ENCODE measurements around the gene SLC33A1. TPM values are rescaled to one million over a fixed set of nuclear protein-coding genes. Genes with fewer than 3 reads are reported as not detected.
"Not testable (repeated sequence)": the region's sequence is repeated elsewhere in the genome, so short reads cannot be mapped to it uniquely, and the experiment has no call there.

Gene SLC33A1
- total RNA-seq, 2 experiments from 2014 or later, result 20.9 to 26.4 TPM

DNA sequence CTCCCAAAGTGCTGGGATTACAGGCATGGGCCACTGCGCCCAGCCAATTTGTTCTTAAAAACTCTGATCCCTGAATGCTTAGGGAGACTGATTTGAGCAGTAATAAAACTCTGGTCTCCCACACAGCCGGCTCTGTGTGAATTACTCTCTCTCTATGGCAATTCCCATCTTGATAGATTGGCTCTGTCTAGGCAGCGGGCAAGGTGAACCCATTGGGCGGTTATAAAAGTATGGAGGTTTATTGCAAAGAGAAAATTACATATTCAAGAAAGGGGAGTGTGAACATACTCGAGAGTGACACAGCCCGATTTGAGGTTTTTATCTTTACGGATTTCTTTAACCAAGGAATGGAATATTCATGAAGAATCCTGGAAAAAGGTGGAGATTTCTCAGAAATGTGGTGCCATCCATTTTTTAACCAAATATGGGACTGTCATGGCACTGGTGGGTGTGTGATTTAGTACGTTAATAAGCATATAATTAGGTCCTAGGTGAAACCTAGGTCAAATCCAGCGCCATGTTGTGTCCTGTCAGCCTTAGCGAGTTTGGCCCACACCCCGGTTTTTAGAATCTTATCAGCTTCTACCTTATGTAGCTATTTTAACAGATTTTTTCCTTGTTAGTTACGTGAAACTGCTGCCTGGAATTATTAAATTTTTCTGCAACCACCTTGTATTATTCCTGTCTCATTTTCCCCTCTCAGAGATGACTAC is 9.0 kb upstream of the SLC33A1 start:
- Histone ChIP-seq H2AFZ (ENCODE audit: low read length) (peak overlapping the region; percentile 55; the same call in 1 of the 2 replicates), H3K36me3 (ENCODE audit: insufficient read depth, low read length) (no peaks in the 10 kb centered on the region), H3K27ac (ENCODE audit: low read depth, low read length, poor library complexity, severe bottlenecking) (no peak overlapping the region), H4K20me1 (ENCODE audit: insufficient read depth, low read length) (no peaks in the 10 kb centered on the region), H3K4me2 (ENCODE audit: low read length) (no peak overlapping the region), H3K79me2 (ENCODE audit: insufficient read depth, low read depth, low read length) (no peaks in the 10 kb centered on the region), H3K4me1 (ENCODE audit: insufficient read depth, low read length, poor library complexity, severe bottlenecking) (no peaks in the 10 kb centered on the region), H3K9me2 (ENCODE audit: insufficient read depth, low read length) (no peaks in the 10 kb centered on the region), H3K9me3 (ENCODE audit: low read length) (peaks cover 6% of the 10 kb centered on the region; the same call in 1 of the 2 replicates), H3K4me3 (ENCODE audit: low read depth, low read length, poor library complexity, severe bottlenecking) (no peak overlapping the region)
- intact Hi-C loops (cut with micrococcal nuclease; ENCODE audit: unreplicated experiment), result loop anchor here (10.0 kb wide), 1 partner anchor 508 kb away; no protein-coding TSS in a partner anchor
- BruUV-seq (replicated peaks), result no TSS peak
- TF ChIP-seq, protein P1, sequence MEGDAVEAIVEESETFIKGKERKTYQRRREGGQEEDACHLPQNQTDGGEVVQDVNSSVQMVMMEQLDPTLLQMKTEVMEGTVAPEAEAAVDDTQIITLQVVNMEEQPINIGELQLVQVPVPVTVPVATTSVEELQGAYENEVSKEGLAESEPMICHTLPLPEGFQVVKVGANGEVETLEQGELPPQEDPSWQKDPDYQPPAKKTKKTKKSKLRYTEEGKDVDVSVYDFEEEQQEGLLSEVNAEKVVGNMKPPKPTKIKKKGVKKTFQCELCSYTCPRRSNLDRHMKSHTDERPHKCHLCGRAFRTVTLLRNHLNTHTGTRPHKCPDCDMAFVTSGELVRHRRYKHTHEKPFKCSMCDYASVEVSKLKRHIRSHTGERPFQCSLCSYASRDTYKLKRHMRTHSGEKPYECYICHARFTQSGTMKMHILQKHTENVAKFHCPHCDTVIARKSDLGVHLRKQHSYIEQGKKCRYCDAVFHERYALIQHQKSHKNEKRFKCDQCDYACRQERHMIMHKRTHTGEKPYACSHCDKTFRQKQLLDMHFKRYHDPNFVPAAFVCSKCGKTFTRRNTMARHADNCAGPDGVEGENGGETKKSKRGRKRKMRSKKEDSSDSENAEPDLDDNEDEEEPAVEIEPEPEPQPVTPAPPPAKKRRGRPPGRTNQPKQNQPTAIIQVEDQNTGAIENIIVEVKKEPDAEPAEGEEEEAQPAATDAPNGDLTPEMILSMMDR (conservative IDR thresholded peaks at IDR 0.05; ENCODE audit: low read length), result no peak
- no peak for TF ChIP-seq EZH2phosphoT487 (IDR thresholded peaks at IDR 0.05; ENCODE audit: borderline replicate concordance, low read depth, low read length)
- ChIA-PET CTCF (ENCODE audit: unreplicated experiment) (no interaction called here), POLR2A (interaction anchor here (0.7 to 0.8 kb wide), 4 partner anchors 16 to 869 kb away, joined by 4 to 6 read pairs (median 4); no protein-coding TSS in a partner anchor)
- DNase-seq (ENCODE audit: low spot score), result no peak

- H3K4me3 ChIP-seq (ENCODE audit: low read depth, low read length, poor library complexity, severe bottlenecking); H3K27ac ChIP-seq (ENCODE audit: low read depth, low read length, poor library complexity, severe bottlenecking); H3K4me1 ChIP-seq (ENCODE audit: insufficient read depth, low read length, poor library complexity, severe bottlenecking); H3K36me3 ChIP-seq (ENCODE audit: insufficient read depth, low read length); H3K9me3 ChIP-seq (ENCODE audit: low read length); H3K4me2 ChIP-seq (ENCODE audit: low read length); H4K20me1 ChIP-seq (ENCODE audit: insufficient read depth, low read length); H3K79me2 ChIP-seq (ENCODE audit: insufficient read depth, low read depth, low read length); H3K9me2 ChIP-seq (ENCODE audit: insufficient read depth, low read length); CTCF ChIA-PET (ENCODE audit: unreplicated experiment); BruUV-seq (replicated peaks): not testable (repeated sequence)
- H2AFZ ChIP-seq (ENCODE audit: low read length), result peak overlapping the region; percentile 55; the same call in 1 of the 2 replicates
- POLR2A ChIA-PET, result interaction anchor here (0.7 to 1.5 kb wide), 4 partner anchors 9 to 138 kb away, joined by 3 to 7 read pairs (median 4); partner anchors contain the start of gene GMPS
- intact Hi-C loops (cut with micrococcal nuclease; ENCODE audit: unreplicated experiment), result loop anchor here (10.0 kb wide), 1 partner anchor 508 kb away; no protein-coding TSS in a partner anchor
- DNase-seq (ENCODE audit: low spot score), result peak; percentile 38
Observed at GRCh38 chr3:155862290-155862982, 8.2 kb upstream of the SLC33A1 start.

- no TSS peak for BruUV-seq (replicated peaks)
- Histone ChIP-seq H3K27ac (ENCODE audit: low read depth, low read length, poor library complexity, severe bottlenecking) (no peak overlapping the region), H3K9me3 (ENCODE audit: low read length) (peaks cover 6% of the 10 kb centered on the region; the same call in 1 of the 2 replicates), H3K4me3 (ENCODE audit: low read depth, low read length, poor library complexity, severe bottlenecking) (no peak overlapping the region), H2AFZ (ENCODE audit: low read length) (peak overlapping the region; percentile 55; the same call in 1 of the 2 replicates), H3K36me3 (ENCODE audit: insufficient read depth, low read length) (no peaks in the 10 kb centered on the region), H3K4me1 (ENCODE audit: insufficient read depth, low read length, poor library complexity, severe bottlenecking) (no peaks in the 10 kb centered on the region), H3K9me2 (ENCODE audit: insufficient read depth, low read length) (no peaks in the 10 kb centered on the region), H3K4me2 (ENCODE audit: low read length) (no peak overlapping the region), H3K79me2 (ENCODE audit: insufficient read depth, low read depth, low read length) (no peaks in the 10 kb centered on the region), H4K20me1 (ENCODE audit: insufficient read depth, low read length) (no peaks in the 10 kb centered on the region)
- DNase-seq (ENCODE audit: low spot score), result no peak
- TF ChIP-seq, protein P1 (conservative IDR thresholded peaks at IDR 0.05; ENCODE audit: low read length), result no peak
- no peak for TF ChIP-seq EZH2phosphoT487 (IDR thresholded peaks at IDR 0.05; ENCODE audit: borderline replicate concordance, low read depth, low read length)
- ChIA-PET POLR2A (interaction anchor here (0.7 to 1.5 kb wide), 3 partner anchors 9 to 136 kb away, joined by 3 to 7 read pairs (median 3); partner anchors contain the start of gene GMPS), CTCF (ENCODE audit: unreplicated experiment) (interaction anchor here (0.6 kb wide), 1 partner anchor 901 kb away, joined by 3 read pairs; no protein-coding TSS in a partner anchor)
- intact Hi-C loops (cut with micrococcal nuclease; ENCODE audit: unreplicated experiment), result loop anchor here (10.0 kb wide), 1 partner anchor 507 kb away; no protein-coding TSS in a partner anchor
Observed at GRCh38 chr3:155861476-155862183, 7.4 kb upstream of the SLC33A1 start.

DNA sequence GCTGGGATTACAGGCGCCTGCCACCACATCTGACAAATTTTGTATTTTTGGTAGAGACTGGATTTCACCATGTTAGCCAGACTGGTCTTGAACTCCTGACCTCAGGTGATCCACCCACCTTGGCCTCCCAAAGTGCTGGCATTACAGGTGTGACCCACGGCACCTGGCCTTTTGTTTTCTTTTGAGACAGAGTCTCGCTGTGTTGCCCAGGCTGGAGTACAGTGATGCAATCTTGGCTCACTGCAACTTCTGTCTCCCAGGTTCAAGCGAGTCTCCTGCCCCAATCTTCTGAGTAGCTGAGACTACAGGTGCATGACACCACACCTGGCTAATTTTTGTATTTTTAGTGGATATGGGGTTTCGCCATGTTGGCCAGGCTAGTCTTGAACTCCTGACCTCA is 6.2 kb upstream of the SLC33A1 start:
- H3K4me2 ChIP-seq (ENCODE audit: low read length); H3K9me3 ChIP-seq (ENCODE audit: low read length); H3K4me1 ChIP-seq (ENCODE audit: insufficient read depth, low read length, poor library complexity, severe bottlenecking); CTCF ChIA-PET (ENCODE audit: unreplicated experiment); H3K36me3 ChIP-seq (ENCODE audit: insufficient read depth, low read length); POLR2A ChIA-PET; H3K9me2 ChIP-seq (ENCODE audit: insufficient read depth, low read length); H4K20me1 ChIP-seq (ENCODE audit: insufficient read depth, low read length); BruUV-seq (replicated peaks); H3K27ac ChIP-seq (ENCODE audit: low read depth, low read length, poor library complexity, severe bottlenecking); DNase-seq (ENCODE audit: low spot score); H3K4me3 ChIP-seq (ENCODE audit: low read depth, low read length, poor library complexity, severe bottlenecking); H3K79me2 ChIP-seq (ENCODE audit: insufficient read depth, low read depth, low read length): not testable (repeated sequence)
- intact Hi-C loops (cut with micrococcal nuclease; ENCODE audit: unreplicated experiment), result loop anchor here (1.0 to 10.0 kb wide), 2 partner anchors 121 to 506 kb away; no protein-coding TSS in a partner anchor
- H2AFZ ChIP-seq (ENCODE audit: low read length), result peak overlapping the region; percentile 62; the same call in 1 of the 2 replicates
